GM23338 (cell line): ENCODE results near the gene SIVA1.

Source experiments
- CREB1 ChIP-seq: fragments of 250-450 bp; sonication (Bioruptor Pico); IDR thresholded peaks from 2 replicates; pipeline ENCODE4 v1.5.0; 2020; ENCODE audit warnings: low read depth, mild to moderate bottlenecking, moderate library complexity
- CTCF ChIP-seq, 2 experiments: fragments of 200-600 bp in 1 of 2; sonication (generic) in 1 of 2; conservative IDR thresholded peaks; 2 replicates each; pipeline versions ENCODE4 v1.5.1 to v1.6.1; 2016 to 2017; ENCODE audit warnings: antibody characterized with exemption in 2 of 2, low read depth in 2 of 2, mild to moderate bottlenecking in 2 of 2, moderate library complexity in 1 of 2
- ETS1 ChIP-seq: IDR thresholded peaks from 2 replicates; pipeline ENCODE4 v1.6.1; 2016; ENCODE audit warnings: antibody characterized with exemption
- EZH2 ChIP-seq: fragments of 200-600 bp; sonication (generic); IDR thresholded peaks from one replicate; pipeline ENCODE4 v1.8.0; 2017; ENCODE audit warnings: antibody characterized with exemption, mild to moderate bottlenecking, low read depth; ENCODE audit not compliant: unreplicated experiment
- EZH2phosphoT487 ChIP-seq: fragments of 200-600 bp; sonication (generic); IDR thresholded peaks from one replicate; pipeline ENCODE4 v1.8.1; 2018; ENCODE audit warnings: antibody characterized with exemption; ENCODE audit not compliant: unreplicated experiment
- JUNB ChIP-seq: IDR thresholded peaks from one replicate; pipeline ENCODE4 v1.6.1; 2016; ENCODE audit warnings: antibody characterized with exemption; ENCODE audit not compliant: unreplicated experiment
- NANOG ChIP-seq: IDR thresholded peaks from 2 replicates; pipeline ENCODE4 v1.6.1; 2016; ENCODE audit warnings: antibody characterized with exemption, borderline replicate concordance
- POLR2AphosphoS5 ChIP-seq: IDR thresholded peaks from 2 replicates; pipeline ENCODE4 v1.6.1; 2016; ENCODE audit warnings: antibody characterized with exemption, low read depth
- REST ChIP-seq: IDR thresholded peaks from one replicate; pipeline ENCODE4 v1.6.1; 2018; ENCODE audit warnings: antibody characterized with exemption; ENCODE audit not compliant: unreplicated experiment
- STAT1 ChIP-seq: IDR thresholded peaks from one replicate; pipeline ENCODE4 v1.6.1; 2016; ENCODE audit warnings: antibody characterized with exemption; ENCODE audit not compliant: unreplicated experiment
- ZNF114 ChIP-seq: fragments of 250-450 bp; sonication (Bioruptor Pico); IDR thresholded peaks from 2 replicates; pipeline ENCODE4 v1.5.0; 2020; ENCODE audit warnings: mild to moderate bottlenecking, moderate library complexity
- ZNF331 ChIP-seq: fragments of 250-450 bp; sonication (Bioruptor Pico); IDR thresholded peaks from 2 replicates; pipeline ENCODE4 v1.5.0; 2020; ENCODE audit warnings: low read depth, mild to moderate bottlenecking, moderate library complexity
- TF ChIP-seq, protein P1 (sequence below): fragments of 250-450 bp; sonication (Bioruptor Pico); IDR thresholded peaks from 2 replicates; pipeline ENCODE4 v1.5.0; 2020; ENCODE audit warnings: mild to moderate bottlenecking, moderate library complexity

DNA sequence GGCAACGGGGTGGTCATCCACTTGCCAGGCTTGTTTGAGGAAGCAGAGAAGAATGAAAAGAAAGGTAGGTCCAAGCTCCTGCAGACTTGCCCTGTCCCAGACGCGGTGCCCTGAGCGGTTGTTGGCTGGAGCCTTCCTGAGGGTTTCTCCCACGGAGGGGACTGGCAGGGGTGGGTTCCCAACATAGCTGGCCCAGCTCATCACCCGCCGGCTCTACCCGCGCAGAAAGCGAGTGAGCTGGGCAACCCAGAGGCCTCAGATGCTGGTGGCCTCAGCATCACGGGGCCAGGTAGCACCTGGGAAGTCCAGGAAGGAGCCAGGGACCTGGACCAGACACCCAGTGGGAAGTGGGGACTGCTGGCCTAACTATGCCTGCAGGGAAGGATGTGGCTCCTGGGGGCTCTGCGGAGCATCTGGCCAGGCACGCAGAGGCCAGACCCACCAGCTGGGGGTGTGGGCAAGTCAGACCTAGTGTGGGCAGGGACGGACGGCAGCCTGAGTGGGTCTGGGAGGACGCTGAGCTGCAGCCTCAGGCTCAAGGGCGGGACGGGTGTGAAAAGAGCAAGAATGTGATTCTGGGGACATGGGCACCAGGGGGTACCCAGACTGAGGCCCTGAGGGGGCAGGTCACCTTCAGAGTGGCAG is 14.4 kb upstream of the SIVA1 start:
- no peak for TF ChIP-seq POLR2AphosphoS5
- no peak for TF ChIP-seq EZH2phosphoT487
- no peak for TF ChIP-seq CTCF (conservative IDR thresholded peaks at IDR 0.05; ENCODE audit: low read depth in 2 of 2)
- TF ChIP-seq NANOG = no peak
- no peak for TF ChIP-seq EZH2
- no peak for TF ChIP-seq JUNB
- TF ChIP-seq ZNF114 (CRISPR knock-in tag) = no peak
- no peak for TF ChIP-seq REST
- TF ChIP-seq CREB1 (CRISPR knock-in tag) = no peak
- no peak for TF ChIP-seq ZNF331 (CRISPR knock-in tag)
- TF ChIP-seq STAT1 = no peak
- no peak for TF ChIP-seq ETS1
- TF ChIP-seq, protein P1, sequence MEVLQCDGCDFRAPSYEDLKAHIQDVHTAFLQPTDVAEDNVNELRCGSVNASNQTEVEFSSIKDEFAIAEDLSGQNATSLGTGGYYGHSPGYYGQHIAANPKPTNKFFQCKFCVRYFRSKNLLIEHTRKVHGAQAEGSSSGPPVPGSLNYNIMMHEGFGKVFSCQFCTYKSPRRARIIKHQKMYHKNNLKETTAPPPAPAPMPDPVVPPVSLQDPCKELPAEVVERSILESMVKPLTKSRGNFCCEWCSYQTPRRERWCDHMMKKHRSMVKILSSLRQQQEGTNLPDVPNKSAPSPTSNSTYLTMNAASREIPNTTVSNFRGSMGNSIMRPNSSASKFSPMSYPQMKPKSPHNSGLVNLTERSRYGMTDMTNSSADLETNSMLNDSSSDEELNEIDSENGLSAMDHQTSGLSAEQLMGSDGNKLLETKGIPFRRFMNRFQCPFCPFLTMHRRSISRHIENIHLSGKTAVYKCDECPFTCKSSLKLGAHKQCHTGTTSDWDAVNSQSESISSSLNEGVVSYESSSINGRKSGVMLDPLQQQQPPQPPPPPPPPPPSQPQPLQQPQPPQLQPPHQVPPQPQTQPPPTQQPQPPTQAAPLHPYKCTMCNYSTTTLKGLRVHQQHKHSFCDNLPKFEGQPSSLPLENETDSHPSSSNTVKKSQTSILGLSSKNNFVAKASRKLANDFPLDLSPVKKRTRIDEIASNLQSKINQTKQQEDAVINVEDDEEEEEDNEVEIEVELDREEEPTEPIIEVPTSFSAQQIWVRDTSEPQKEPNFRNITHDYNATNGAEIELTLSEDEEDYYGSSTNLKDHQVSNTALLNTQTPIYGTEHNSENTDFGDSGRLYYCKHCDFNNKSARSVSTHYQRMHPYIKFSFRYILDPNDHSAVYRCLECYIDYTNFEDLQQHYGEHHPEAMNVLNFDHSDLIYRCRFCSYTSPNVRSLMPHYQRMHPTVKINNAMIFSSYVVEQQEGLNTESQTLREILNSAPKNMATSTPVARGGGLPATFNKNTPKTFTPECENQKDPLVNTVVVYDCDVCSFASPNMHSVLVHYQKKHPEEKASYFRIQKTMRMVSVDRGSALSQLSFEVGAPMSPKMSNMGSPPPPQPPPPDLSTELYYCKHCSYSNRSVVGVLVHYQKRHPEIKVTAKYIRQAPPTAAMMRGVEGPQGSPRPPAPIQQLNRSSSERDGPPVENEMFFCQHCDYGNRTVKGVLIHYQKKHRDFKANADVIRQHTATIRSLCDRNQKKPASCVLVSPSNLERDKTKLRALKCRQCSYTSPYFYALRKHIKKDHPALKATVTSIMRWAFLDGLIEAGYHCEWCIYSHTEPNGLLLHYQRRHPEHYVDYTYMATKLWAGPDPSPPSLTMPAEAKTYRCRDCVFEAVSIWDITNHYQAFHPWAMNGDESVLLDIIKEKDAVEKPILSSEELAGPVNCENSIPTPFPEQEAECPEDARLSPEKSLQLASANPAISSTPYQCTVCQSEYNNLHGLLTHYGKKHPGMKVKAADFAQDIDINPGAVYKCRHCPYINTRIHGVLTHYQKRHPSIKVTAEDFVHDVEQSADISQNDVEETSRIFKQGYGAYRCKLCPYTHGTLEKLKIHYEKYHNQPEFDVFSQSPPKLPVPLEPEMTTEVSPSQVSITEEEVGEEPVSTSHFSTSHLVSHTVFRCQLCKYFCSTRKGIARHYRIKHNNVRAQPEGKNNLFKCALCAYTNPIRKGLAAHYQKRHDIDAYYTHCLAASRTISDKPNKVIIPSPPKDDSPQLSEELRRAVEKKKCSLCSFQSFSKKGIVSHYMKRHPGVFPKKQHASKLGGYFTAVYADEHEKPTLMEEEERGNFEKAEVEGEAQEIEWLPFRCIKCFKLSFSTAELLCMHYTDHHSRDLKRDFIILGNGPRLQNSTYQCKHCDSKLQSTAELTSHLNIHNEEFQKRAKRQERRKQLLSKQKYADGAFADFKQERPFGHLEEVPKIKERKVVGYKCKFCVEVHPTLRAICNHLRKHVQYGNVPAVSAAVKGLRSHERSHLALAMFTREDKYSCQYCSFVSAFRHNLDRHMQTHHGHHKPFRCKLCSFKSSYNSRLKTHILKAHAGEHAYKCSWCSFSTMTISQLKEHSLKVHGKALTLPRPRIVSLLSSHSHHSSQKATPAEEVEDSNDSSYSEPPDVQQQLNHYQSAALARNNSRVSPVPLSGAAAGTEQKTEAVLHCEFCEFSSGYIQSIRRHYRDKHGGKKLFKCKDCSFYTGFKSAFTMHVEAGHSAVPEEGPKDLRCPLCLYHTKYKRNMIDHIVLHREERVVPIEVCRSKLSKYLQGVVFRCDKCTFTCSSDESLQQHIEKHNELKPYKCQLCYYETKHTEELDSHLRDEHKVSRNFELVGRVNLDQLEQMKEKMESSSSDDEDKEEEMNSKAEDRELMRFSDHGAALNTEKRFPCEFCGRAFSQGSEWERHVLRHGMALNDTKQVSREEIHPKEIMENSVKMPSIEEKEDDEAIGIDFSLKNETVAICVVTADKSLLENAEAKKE (CRISPR knock-in tag) = no peak
